Bronchial smooth muscle cell (primary cell): ENCODE measurements around the gene FAM149A. TPM values are rescaled to one million over a fixed set of nuclear protein-coding genes. Genes with fewer than 3 reads are reported as not detected.

Experiments used
- total RNA-seq: library from RNA; depleted of rRNA; stranded (reverse); fragments of >200 nt; gene quantifications from 2 replicates; pipeline ENCODE4 v1.2.1, GENCODE V29; 2014

The FAM149A gene
- total RNA-seq, result 5.7 and 7.9 TPM in 2 replicates

GRCh38 chr4:186104114-186104889 lies at the start of gene FAM149A:
TSS of gene FAM149A (plus strand) at chr4:186104704.

DNA sequence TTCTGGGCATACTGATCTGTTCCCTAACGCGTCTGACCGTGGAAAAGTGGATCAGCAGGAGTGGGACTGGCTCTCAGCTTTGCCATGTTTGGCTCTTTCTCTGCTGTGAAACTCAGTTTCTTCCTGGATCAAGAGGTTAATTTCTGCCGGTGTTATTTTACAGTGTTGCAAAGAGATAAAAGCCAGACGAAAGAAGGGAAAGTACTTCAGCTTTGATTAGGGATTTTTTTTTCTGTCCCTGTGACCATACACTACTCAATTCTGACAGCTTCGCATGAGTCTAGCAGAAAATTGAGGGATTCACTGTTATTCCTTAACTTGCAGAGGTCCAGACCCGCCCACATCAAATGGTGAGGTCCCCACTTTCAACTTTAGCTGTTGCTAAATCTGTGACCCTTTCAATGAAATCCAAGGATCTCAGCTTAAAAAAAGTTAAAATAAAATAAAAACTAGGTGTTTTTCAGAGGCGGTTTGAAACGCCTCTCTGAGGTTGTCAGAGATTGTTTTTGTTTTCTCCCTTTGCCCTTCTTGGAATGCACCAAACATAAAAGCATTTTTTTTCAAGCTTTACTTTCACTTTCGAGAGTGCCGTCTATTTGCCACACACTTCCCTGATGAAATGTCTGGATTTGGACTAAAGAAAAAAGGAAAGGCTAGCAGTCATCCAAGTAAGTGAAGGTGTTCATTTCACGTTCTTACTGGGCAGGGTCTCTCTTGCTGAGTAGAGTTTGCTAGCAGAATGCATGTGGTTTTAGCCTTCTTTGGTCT lies 35.7 kb upstream of the FAM149A start, which contains the start of gene TLR3:
Gene TLR3, plus strand, starts transcription at position 576 of the 768 bp plus-strand sequence. CDS start 7,464 bp downstream, outside the sequence.

GRCh38 chr4:186191200-186192065 lies 86.9 kb downstream of the FAM149A start, which contains the start of gene CYP4V2:
TSS of gene CYP4V2 (plus strand) at chr4:186191567. CDS start at chr4:186191824, 257 bp downstream.

Other genes starting within 250 kb of the FAM149A start
- gene TLR3, start 35.5 kb upstream of the FAM149A start, total RNA-seq, result 1.1 and 1.8 TPM in 2 replicates
- gene CYP4V2, start 86.9 kb downstream of the FAM149A start, total RNA-seq, result 15.7 and 22.2 TPM in 2 replicates
- gene KLKB1, start 122.8 kb downstream of the FAM149A start, total RNA-seq, result 0.16 and 0.17 TPM in 2 replicates
- not detected in 2 replicates for gene F11, start 161.5 kb downstream of the FAM149A start, total RNA-seq